ENCODE measurements around the gene TGFB2. TPM values are rescaled to one million over a fixed set of nuclear protein-coding genes. Genes with fewer than 3 reads are reported as not detected.
"Not testable (repeated sequence)": the region's sequence is repeated elsewhere in the genome, so short reads cannot be mapped to it uniquely, and the experiment has no call there.

TGFB2 gene
- 10 to 100 TPM in 1 of 2 donors, 1 to 10 TPM in 1; 10.0 to 17.2 TPM for total RNA-seq
- long read RNA-seq, donor 1, full-length matches to known transcripts, result 2 of 2 reads
- long read RNA-seq, donor 1, partial matches to known transcripts, result 0 of 2 reads
- long read RNA-seq, donor 1, other reads (novel, unspliced or antisense), result 0 of 2 reads
- long read RNA-seq, donor 2, full-length matches to known transcripts, result 1 of 12 reads
- long read RNA-seq, donor 2, partial matches to known transcripts, result 0 of 12 reads
- long read RNA-seq, donor 2, other reads (novel, unspliced or antisense), result 11 of 12 reads

DNA sequence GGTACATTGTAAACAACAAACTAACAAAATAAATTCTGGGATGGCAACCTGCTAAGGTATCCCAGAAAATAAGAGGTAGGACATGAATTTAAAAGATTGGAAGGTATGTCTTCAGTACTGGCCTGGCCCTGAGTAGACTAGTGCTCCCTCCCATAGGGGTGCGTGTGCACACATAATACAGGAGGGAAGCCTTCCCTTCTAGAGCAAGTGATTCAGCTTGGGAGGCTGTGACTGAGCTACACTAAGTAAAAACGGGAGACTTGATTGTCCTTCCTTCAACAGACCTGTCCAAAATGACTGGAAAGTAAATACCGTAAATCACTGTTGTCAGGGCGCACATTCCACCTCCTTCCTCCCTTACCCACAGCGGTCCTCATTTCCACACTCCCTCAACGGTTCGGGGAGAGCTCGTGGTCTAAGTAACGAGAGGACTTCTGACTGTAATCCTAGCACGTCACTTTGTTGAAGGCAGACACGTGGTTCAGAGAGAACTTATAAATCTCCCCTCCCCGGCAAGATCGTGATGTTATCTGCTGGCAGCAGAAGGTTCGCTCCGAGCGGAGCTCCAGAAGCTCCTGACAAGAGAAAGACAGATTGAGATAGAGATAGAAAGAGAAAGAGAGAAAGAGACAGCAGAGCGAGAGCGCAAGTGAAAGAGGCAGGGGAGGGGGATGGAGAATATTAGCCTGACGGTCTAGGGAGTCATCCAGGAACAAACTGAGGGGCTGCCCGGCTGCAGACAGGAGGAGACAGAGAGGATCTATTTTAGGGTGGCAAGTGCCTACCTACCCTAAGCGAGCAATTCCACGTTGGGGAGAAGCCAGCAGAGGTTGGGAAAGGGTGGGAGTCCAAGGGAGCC lies at the start of gene TGFB2:
TGFB2 (plus strand) TSS at position 523 of the 859 bp plus-strand sequence. CDS start 1,366 bp downstream, outside the sequence.
- DNase-seq (ENCODE audit: low spot score), result no peak

GRCh38 chr1:218296162-218296561 lies 49.0 kb upstream of the TGFB2 start:
- DNase-seq (ENCODE audit: low spot score), result no peak
- intact Hi-C loops (cut with DNase I), result no loop called here

More for the DNA sequence above, at the start of gene TGFB2:
- intact Hi-C loops (cut with DNase I), result loop anchor here in 1 of 2 donors (10.0 kb wide), 3 partner anchors 120 to 730 kb away; no protein-coding TSS in a partner anchor

DNA sequence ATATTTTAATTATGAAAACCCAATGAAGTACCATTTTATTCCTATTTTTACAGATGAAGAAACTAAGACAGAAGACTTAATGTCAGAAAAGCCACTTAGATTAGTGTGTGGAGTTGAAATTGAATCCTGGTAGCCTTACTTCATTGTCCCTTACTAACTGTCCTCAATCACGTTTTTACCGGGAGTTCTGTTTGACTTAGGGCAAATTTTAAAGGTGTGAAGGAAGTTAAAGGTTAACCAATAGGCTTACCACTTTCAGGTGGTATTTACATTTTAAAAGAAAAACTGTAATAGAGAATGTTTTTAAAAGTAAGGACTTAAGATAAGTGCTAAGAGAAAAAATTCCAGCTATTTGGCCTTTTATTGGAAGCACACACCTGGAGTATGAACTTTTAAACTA lies 47.7 kb upstream of the TGFB2 start:
- intact Hi-C loops (cut with DNase I), result no loop called here

DNA sequence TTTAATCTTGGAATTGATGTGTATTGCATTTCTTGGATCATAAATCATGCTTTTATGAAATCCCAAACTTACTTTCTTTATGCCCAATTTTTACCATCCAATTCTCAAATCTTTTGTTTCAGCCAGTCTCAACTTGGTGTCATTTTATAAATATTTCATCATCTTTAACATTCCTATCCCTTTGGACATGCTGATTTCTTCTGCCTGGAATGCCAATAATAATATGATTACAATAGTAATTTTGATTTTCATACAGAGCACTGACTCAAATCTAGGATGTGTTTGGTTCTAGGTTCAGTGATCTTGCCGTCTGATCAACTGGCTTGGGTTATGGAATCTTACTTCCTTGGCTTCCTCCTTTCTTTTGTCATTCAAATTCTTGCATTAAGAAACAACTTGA lies 47.3 kb upstream of the TGFB2 start:
- no peak for DNase-seq (ENCODE audit: low spot score)
- intact Hi-C loops (cut with DNase I), result no loop called here

More for the DNA sequence above, 47.7 kb upstream of the TGFB2 start:
- no peak for DNase-seq (ENCODE audit: low spot score)

DNA sequence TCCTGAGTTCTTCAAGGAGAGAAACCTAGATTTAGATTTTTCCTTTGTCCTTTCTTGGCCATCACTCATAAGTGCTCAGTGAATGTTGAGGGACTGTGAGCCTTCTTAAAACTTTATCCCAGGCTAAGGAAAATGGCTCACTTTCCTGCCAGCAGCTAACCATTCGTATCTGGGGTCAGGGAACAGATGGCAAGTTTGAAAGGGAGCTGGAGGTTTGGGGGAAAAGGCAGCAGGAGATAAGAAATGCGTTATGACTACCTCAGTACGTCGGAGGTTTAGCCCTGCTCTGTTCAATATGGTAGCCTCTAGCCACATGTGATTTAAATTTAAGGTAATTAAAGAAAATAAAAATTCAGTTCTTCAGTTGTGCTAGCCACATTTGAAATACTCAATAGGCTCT lies 46.7 kb upstream of the TGFB2 start:
- intact Hi-C loops (cut with DNase I), result no loop called here
- no peak for DNase-seq (ENCODE audit: low spot score)

DNA sequence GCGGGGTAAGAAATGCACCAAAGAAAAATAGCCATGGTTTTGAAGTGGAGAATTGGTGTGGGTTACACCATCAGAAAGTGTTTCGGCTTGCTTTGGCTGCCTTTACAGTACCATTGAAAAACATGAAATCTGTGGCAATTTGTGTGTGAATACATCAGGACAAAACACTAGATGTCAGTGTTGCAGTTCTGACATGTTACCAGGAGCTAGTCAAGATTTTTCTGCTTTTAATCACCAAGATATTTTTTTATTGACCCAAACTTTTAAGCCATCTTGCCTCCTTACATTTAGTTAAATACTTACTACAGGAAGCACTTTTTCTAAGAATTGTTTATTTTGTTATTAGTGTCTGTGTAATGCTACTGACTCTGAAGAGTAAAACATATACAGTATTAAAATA lies 45.7 kb upstream of the TGFB2 start:
- intact Hi-C loops (cut with DNase I), result no loop called here

DNA sequence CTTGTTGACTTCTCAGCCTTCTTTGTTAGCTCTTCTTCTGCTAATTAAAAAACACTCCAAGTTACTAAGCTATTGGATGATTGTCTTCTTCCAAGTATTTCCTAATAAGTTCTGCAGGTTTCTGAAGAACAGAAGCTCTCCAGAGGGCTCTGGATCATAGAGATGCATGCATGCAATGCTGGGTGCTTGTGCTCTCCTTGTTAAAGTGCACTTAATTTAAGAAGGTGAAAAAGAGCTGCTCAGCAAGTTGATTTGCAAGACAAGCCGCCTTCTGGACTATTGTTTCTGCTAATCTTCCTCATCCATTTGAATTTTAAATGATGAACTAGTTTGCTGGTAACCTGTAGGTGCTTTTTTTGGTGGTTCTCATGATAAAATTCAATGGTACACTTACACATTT lies 43.9 kb upstream of the TGFB2 start:
- intact Hi-C loops (cut with DNase I), result no loop called here
- no peak for DNase-seq (ENCODE audit: low spot score)

More for the DNA sequence above, 45.7 kb upstream of the TGFB2 start:
- no peak for DNase-seq (ENCODE audit: low spot score)

GRCh38 chr1:218302155-218302554 lies 43.0 kb upstream of the TGFB2 start:
- no peak for DNase-seq (ENCODE audit: low spot score)
- intact Hi-C loops (cut with DNase I), result no loop called here

GRCh38 chr1:218303176-218303879 lies 41.8 kb upstream of the TGFB2 start:
- intact Hi-C loops (cut with DNase I), result no loop called here

GRCh38 chr1:218304281-218305039 lies 40.7 kb upstream of the TGFB2 start:
- DNase-seq (ENCODE audit: low spot score), result no peak
- intact Hi-C loops (cut with DNase I), result no loop called here

More at GRCh38 chr1:218303176-218303879, 41.8 kb upstream of the TGFB2 start:
- no peak for DNase-seq (ENCODE audit: low spot score)

DNA sequence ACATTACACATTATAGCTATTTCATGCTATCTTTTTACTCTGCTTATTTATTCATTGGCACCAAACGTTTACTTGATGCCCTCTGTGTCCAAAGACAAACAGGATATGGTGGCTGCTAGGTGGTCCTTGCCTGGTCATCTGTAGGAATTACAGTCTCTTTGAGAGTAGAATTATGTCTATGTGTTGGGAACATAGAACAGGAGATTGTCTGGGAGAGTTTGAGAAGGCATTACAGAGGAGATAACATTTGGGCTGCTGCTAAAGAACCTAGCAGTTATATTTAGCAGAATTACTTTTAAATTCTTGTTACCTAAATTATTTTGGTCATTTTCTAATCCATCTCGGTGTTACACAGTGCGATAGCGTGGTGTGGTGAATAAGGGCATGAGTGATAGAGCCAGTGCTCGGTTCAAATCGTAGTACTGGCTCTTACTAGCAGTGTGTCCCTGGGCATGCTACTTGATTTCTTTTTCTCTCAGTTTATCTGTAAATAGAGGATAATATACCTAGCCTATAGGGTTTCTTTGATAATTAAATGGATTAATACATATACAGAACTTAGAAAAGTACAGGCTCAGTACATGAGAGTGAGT lies 39.6 kb upstream of the TGFB2 start:
- no peak for DNase-seq (ENCODE audit: low spot score)
- intact Hi-C loops (cut with DNase I), result no loop called here

GRCh38 chr1:218312509-218312908 lies 32.6 kb upstream of the TGFB2 start:
- no peak for DNase-seq (ENCODE audit: low spot score)
- intact Hi-C loops (cut with DNase I), result no loop called here

DNA sequence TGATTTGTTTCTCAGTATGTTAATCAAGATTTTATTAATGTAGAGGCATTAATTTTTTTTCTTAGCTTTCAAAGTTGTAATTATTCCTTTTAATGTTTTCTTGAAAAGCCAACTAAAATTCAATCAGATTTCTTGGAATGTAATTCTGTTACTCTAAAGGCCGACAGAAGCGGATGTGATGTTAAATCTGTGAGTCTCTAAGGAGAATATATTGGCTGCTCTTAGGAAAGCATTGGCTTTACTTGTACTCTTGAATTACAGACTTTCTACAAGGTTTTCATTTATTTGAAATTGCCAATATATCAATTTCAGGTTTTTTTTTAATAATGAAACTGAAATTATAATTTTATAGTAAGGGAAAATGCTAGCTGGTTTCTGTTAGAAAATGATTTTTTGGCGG lies 30.8 kb upstream of the TGFB2 start:
- no peak for DNase-seq (ENCODE audit: low spot score)
- intact Hi-C loops (cut with DNase I), result no loop called here

GRCh38 chr1:218315638-218316037 lies 29.5 kb upstream of the TGFB2 start:
- no peak for DNase-seq (ENCODE audit: low spot score)
- intact Hi-C loops (cut with DNase I), result no loop called here

- intact Hi-C loops (cut with DNase I), result no loop called here
- no peak for DNase-seq (ENCODE audit: low spot score)
Measured at GRCh38 chr1:218317061-218317460, 28.1 kb upstream of the TGFB2 start.

GRCh38 chr1:218320182-218320581 lies 25.0 kb upstream of the TGFB2 start:
- not testable (repeated sequence) for DNase-seq (ENCODE audit: low spot score)
- intact Hi-C loops (cut with DNase I), result loop anchor here (10.0 kb wide), 2 partner anchors 1255 to 1345 kb away; no protein-coding TSS in a partner anchor

GRCh38 chr1:218322762-218323161 lies 22.4 kb upstream of the TGFB2 start:
- intact Hi-C loops (cut with DNase I), result loop anchor here (10.0 kb wide), 2 partner anchors 1252 to 1342 kb away; no protein-coding TSS in a partner anchor
- DNase-seq (ENCODE audit: low spot score), result peak; percentile 81

DNA sequence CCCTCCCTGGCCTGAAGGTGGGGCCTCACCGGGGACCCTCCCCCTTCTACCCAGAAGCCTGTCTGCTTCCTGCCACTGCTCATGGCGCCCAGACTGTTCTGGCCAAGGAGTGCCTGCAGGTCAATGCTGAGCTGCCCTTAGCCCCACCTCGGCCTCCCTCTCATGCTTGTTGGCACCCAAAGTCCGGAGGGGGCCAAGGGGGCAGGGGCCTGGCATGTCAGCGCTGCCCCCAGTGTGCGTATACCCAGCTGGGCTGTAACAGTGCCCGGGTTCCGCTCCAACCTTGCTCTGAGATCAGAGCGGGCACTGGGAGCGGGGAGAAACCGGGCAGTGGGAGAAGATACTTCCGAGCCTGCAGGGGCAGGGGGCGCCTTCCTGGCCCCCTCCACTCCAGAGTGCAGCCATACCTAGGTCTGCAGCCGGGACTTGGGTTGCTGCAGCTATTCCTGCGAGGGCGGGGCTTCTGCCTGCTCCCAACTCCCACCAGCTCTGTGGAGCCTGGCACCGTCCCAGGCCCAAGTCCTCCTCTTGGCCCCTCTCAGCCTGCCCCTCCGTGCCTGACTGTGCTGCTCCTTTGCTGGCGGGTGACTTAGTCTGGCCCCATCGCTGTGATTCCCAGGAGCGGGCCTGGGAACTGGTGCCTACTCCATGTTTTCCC lies 21.4 kb upstream of the TGFB2 start:
- intact Hi-C loops (cut with DNase I), result loop anchor here (10.0 kb wide), 2 partner anchors 1251 to 1341 kb away; no protein-coding TSS in a partner anchor
- DNase-seq (ENCODE audit: low spot score), result peak; percentile 73
